GM12873 (cell line): ENCODE data around the gene DNAH3.

Experiments
- TF ChIP-seq, protein P1 (sequence below): IDR thresholded peaks from 2 replicates; pipeline ENCODE4 v1.5.1; 2012; ENCODE audit warnings: low read depth, mild to moderate bottlenecking, moderate library complexity, low read length, control low read depth; ENCODE audit not compliant: insufficient read depth; ENCODE audit errors: missing control alignments

The DNAH3 gene

DNA sequence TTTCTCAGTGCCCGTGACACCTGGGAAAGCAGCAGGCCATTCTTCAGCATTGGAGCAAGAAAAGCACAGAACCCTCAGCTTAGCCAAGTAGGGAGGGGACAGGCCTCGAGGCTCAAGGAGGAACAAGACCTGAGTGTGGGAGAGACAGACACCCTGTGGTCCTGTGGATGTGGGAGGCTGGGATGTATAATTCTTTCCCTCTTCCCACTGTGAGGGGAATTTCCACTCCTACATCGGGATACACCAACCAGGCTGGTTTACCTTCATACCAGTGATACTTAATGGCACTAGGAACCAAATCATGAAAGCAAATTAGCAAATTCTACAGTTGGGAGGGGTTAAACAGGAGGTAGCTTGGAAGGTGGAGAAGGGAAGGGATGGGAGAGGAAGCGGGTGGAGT is 208.4 kb downstream of the DNAH3 start:
- TF ChIP-seq, protein P1, sequence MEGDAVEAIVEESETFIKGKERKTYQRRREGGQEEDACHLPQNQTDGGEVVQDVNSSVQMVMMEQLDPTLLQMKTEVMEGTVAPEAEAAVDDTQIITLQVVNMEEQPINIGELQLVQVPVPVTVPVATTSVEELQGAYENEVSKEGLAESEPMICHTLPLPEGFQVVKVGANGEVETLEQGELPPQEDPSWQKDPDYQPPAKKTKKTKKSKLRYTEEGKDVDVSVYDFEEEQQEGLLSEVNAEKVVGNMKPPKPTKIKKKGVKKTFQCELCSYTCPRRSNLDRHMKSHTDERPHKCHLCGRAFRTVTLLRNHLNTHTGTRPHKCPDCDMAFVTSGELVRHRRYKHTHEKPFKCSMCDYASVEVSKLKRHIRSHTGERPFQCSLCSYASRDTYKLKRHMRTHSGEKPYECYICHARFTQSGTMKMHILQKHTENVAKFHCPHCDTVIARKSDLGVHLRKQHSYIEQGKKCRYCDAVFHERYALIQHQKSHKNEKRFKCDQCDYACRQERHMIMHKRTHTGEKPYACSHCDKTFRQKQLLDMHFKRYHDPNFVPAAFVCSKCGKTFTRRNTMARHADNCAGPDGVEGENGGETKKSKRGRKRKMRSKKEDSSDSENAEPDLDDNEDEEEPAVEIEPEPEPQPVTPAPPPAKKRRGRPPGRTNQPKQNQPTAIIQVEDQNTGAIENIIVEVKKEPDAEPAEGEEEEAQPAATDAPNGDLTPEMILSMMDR, result no peak

DNA sequence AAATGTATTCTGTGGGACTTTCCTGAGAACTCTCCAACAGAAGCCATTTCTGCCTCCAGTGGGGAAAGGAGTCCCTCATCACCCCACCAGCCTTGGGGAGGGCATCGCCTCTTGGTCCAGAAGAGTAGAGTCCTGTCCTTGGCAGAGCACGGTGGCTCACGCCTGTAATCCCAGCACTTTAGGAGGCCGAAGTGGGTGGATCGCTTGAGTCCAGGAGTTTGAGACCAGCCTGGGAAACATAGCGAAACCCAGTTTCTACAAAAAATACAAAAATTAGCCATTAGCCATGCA is 209.1 kb downstream of the DNAH3 start:
- TF ChIP-seq, protein P1, result no peak

DNA sequence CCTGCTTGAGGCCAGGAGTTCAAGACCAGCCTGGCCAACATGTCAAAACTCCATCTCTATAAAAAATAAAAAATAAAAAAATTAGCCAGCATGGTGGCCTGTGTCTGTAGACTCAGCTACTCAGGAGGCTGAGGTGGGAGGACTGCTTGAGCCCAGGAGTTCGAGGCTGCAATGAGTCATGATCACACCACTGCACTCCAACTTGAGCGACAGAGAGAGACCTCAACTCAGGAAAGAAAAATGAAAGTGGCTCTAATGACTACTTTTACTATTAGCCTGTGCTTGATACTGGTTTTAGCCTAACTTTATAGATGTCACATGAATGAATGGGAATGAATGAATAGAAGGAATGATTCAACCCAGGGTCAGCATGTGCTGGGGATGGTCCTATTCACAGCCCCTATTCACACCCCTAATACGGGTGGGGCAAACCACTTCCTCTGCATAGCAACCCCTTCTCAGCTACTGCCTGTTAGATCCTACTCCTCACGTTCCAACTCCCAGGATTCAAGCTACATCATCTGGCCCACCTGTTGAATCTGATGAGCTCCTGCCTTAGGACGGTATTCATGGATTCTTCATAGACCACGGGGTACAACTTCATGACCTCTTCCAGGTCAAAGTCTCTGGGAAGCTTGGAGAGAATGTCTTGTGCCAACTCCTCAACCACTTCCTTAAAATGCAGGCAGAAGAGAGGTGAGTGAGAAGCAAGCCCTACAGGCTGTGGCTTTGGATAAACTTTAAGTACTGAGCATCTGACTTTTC is 209.6 kb downstream of the DNAH3 start:
- TF ChIP-seq, protein P1, result no peak

DNA sequence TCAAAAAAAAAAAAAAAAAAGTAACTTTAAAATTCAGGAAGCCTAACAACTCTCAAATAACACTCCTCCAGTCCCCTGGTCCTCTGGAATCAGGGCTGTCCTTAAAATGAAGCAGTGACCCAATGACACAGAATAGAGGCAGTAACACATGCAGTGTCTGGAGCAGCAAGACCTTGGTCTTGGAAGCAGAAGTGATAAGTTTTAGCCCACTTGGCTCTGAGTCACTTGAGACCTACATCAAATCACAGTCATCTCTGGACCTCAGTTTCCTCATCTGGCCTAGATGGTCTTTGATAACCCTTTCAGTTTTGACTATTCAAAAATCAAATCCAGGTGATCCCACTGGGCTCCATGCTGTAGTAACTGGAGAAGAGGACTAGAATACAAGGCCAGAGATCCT is 211.0 kb downstream of the DNAH3 start:
- TF ChIP-seq, protein P1, result no peak

DNA sequence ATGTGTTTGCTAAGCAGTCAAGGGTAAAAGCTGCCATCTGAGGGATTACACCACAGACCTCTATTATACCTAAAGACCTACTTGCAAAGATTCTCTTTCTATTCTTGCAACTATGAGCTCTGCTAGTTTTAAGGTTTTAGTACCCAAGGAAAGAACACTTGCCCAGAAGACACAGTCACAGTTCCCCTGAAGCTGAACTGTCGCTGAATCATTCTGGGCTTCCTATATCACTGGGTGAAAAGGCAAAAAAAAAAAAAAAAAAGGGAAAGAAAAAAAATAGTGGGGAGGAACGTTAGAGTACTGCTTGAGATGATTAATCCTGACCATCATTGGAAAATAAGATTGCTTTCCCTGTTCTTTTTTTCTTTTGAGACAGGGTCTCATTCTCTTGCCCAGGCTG is 212.2 kb downstream of the DNAH3 start:
- TF ChIP-seq, protein P1, result no peak

DNA sequence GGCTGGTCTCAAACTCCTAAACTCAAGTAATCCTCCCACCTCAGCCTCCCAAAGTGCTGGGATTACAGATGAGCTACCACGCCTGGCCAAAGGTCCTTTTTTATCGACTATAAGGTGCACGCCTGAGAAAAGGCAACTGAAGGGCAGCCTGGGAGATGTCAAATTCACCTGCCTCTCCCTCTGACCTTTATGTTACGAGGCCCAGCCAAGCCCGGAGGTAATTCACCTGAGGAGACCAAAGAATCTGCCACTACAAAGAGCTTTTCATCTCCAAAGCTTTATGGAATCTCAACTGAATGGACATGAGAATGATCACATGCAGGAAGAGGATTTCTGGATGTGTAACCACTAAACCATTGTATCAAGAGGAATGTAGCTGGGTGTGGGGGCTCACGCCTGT is 212.9 kb downstream of the DNAH3 start:
- TF ChIP-seq, protein P1, result no peak

DNA sequence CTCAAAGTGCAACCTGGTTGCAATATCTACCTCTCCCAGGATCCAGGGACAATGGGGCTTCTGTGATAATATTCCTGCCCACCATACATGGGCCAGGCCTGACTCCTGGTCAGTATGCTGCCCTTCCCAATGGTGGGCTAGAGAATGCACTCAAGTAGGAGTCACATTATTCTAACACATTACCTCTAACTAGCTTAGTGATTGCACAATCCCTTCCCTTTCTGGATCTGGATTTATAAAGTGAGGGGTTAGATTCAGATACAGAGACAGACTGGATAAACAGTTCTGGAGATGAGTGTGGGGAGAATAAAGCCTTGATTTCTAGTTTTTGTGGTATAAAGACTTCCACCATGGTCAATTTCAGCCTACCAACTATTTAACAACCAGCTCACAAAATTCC is 217.1 kb downstream of the DNAH3 start:
- TF ChIP-seq, protein P1, result no peak
